Measurements from ENCODE around the gene FCER1G. TPM values are rescaled to one million over a fixed set of nuclear protein-coding genes. Genes with fewer than 3 reads are reported as not detected.

FCER1G gene
- total and polyA plus RNA-seq, 8 donors = 1.3 to 25.0 (median 11.9) TPM

DNA sequence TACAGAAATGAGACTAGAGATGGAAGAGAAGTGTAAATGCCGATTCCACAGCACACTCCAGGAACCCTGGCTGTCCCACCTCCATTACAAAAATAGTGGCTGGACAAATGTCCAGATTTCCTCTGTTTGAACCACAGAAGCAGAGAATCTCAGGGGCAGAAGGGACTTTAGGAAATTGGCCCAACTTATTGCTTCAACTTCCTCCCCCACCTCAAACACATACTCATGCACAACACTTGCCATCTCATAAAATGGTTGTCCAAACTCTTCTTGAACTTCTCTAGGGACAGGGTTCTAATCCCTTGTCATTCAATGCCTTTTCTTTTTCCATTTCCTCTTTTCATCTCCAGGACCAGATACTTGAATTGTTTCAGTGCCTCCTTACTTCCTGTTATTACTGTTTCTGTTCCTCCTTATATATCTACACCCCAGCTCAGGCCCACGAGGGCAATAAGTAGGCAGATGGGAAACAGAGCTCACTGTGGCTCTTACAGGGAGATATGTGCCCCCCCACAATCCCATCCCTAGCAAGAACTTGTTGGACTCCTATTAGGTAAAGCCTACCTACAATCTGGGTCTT is 29.3 kb upstream of the FCER1G start:
- Histone ChIP-seq H3K36me3 (no peaks in the 10 kb centered on the region), H3K9me3 (no peaks in the 10 kb centered on the region), H3K4me3 (no peak overlapping the region), H3K27ac (peak overlapping the region in 2 of 4 donors; percentile 13 to 22), H3K4me1 (no peaks in the 10 kb centered on the region), H3K27me3 (no peaks in the 10 kb centered on the region)
- TF ChIP-seq, protein P1, sequence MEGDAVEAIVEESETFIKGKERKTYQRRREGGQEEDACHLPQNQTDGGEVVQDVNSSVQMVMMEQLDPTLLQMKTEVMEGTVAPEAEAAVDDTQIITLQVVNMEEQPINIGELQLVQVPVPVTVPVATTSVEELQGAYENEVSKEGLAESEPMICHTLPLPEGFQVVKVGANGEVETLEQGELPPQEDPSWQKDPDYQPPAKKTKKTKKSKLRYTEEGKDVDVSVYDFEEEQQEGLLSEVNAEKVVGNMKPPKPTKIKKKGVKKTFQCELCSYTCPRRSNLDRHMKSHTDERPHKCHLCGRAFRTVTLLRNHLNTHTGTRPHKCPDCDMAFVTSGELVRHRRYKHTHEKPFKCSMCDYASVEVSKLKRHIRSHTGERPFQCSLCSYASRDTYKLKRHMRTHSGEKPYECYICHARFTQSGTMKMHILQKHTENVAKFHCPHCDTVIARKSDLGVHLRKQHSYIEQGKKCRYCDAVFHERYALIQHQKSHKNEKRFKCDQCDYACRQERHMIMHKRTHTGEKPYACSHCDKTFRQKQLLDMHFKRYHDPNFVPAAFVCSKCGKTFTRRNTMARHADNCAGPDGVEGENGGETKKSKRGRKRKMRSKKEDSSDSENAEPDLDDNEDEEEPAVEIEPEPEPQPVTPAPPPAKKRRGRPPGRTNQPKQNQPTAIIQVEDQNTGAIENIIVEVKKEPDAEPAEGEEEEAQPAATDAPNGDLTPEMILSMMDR (IDR thresholded peaks at IDR 0.05) = no peak
- ATAC-seq (peak in 3 of 4 donors; percentile 21 to 61 (median 55)), FAIRE-seq (no peak), DNase-seq (no peak)
- 46 to 47% methylated on average over 2 of the region's 2 CpGs for WGBS, 2 donors
- intact Hi-C loops (cut with DNase I) = no loop called here

DNA sequence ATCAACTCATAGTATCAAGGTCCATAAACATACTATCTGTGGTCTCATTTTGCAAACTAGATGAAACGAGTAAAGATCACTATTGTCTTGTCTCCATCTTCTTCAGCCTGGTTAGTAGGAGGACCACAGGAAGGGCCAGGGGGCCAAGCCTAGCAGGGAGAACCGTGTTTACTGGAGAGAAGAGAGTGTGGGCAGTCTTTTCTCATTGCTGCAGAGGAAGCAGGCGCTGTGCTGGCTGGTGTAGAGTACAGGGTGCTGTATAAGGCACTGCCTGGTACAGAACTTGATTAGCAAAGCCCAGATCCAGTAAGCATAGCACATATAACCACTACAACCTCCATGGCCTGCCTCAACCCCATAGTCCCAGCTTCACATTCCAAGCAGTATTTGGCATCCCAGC is 27.8 kb upstream of the FCER1G start:
- H3K27ac ChIP-seq = no peak overlapping the region
- intact Hi-C loops (cut with DNase I) = no loop called here
- TF ChIP-seq, protein P1 (IDR thresholded peaks at IDR 0.05) = no peak
- ATAC-seq (no peak), FAIRE-seq (no peak), DNase-seq (no peak)
- no peaks in the 10 kb centered on the region for H3K9me3 ChIP-seq
- H3K36me3 ChIP-seq = no peaks in the 10 kb centered on the region
- WGBS, 2 donors = 67 to 71% methylated on average over 3 of the region's 3 CpGs
- H3K4me3 ChIP-seq = no peak overlapping the region
- H3K4me1 ChIP-seq = no peaks in the 10 kb centered on the region
- no peaks in the 10 kb centered on the region for H3K27me3 ChIP-seq

DNA sequence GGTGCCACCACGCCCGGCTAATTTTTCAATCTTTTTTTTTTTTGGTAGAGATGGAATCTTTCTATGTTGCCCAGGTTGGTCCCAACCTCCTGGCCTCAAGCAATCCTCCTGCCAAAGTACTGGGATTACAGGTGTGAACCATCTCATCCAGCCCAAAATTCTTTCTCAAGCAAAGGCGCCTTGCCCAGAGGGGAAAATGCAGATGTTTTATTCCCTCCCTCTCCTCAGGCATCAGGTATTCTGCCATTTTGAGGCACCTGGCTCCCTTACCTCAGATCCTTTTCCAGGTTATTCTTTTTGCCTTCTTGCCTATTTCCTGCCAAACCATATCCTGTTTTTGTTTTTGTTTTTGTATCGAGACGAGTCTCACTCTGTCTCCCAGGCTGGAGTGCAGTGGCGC is 26.7 kb upstream of the FCER1G start:
- Histone ChIP-seq H3K27me3 (no peaks in the 10 kb centered on the region), H3K4me1 (no peaks in the 10 kb centered on the region), H3K9me3 (no peaks in the 10 kb centered on the region), H3K27ac (no peak overlapping the region), H3K4me3 (no peak overlapping the region), H3K36me3 (no peaks in the 10 kb centered on the region)
- WGBS, 2 donors = 82 to 83% methylated on average over 6 of the region's 6 CpGs
- FAIRE-seq (no peak), DNase-seq (no peak), ATAC-seq (no peak)
- intact Hi-C loops (cut with DNase I) = no loop called here
- TF ChIP-seq, protein P1 (IDR thresholded peaks at IDR 0.05) = no peak

DNA sequence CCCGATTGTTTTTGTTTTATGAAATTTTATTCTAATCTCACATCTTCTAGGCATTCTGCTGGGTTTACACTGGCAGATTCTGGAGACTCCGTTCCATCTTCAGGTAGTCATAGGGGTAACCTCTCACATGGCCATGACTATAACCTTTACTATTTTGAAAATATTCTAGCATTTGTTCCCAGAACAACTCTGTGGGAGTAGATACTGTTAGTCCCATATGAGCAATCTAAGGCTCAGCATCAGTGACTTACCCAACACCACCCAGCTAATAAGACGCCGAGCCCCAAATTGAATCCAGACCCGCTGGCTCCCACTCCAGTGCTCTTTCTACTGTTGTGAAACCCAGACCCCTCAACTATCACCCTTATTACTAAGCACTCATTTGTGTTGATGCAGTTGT is 26.1 kb upstream of the FCER1G start:
- no peak for DNase-seq
- TF ChIP-seq, protein P1 (IDR thresholded peaks at IDR 0.05) = no peak
- ATAC-seq = no peak
- Histone ChIP-seq H3K4me1 (no peaks in the 10 kb centered on the region), H3K4me3 (no peak overlapping the region), H3K36me3 (no peaks in the 10 kb centered on the region), H3K9me3 (no peaks in the 10 kb centered on the region), H3K27ac (no peak overlapping the region), H3K27me3 (no peaks in the 10 kb centered on the region)
- 79 to 88% methylated on average over 5 of the region's 5 CpGs for WGBS, 2 donors
- intact Hi-C loops (cut with DNase I) = no loop called here
- no peak for FAIRE-seq

DNA sequence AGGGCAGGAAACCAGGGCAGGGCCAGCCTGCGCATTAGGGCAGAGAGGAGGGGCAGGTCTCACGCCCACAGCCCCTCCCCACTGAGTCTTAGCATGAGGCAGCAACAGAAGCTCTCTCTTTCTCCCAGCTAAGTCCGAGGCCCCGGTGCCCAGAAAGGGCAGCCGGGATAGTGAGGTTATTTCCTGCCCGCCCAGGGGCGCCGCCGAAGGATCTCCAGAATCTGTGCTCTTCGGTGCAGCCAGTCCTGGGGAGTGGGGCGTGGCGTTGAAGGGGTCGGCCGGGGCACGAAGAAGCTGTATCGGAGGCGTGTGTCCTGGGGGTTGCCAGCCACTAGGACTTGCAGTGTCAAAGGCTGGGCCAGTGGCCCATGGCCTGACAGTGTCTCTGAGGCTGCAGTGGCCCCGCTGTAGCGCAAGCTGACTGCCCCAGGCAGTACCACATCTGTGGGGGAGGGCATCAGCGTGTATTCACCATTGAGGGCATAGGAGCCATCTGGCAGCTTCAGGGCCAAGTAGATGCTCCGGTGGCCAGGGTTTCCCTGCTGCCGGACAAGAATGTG is 24.1 kb upstream of the FCER1G start:
- H3K36me3 ChIP-seq = no peaks in the 10 kb centered on the region
- H3K4me1 ChIP-seq = no peaks in the 10 kb centered on the region
- ATAC-seq (no peak), DNase-seq (no peak), FAIRE-seq (no peak)
- 41 to 48% methylated on average over 22 of the region's 22 CpGs for WGBS, 2 donors
- TF ChIP-seq, protein P1 (IDR thresholded peaks at IDR 0.05) = no peak
- no peak overlapping the region for H3K27ac ChIP-seq
- H3K9me3 ChIP-seq = no peaks in the 10 kb centered on the region
- intact Hi-C loops (cut with DNase I) = loop anchor here in 2 of 3 donors (5.0 to 10.0 kb wide), 2 partner anchors 184 to 191 kb away; no protein-coding TSS in a partner anchor
- H3K27me3 ChIP-seq = no peaks in the 10 kb centered on the region
- H3K4me3 ChIP-seq = no peak overlapping the region
